H9 (cell line): Measurements from ENCODE around the gene MAZ. TPM values are rescaled to one million over a fixed set of nuclear protein-coding genes. Genes with fewer than 3 reads are reported as not detected.

Source experiments
- DNase-seq: peaks from one replicate; pipeline ENCODE4 v3.0.0-alpha.2; 2017
- H2AFZ ChIP-seq: one replicate; pipeline ENCODE4 v1.6.1; 2013; ENCODE audit warnings: mild to moderate bottlenecking, low read length, control low read depth, moderate library complexity
- H2AK5ac ChIP-seq: 2 replicates; pipeline ENCODE4 v1.6.1; 2013; ENCODE audit warnings: low read length, control low read depth, mixed read lengths; ENCODE audit not compliant: insufficient read length
- H2BK120ac ChIP-seq: one replicate; pipeline ENCODE4 v1.6.1; 2013; ENCODE audit warnings: low read depth, mild to moderate bottlenecking, low read length, control low read depth, inconsistent platforms; ENCODE audit not compliant: poor library complexity, severe bottlenecking
- H2BK12ac ChIP-seq: 2 replicates; pipeline ENCODE4 v1.6.1; 2013; ENCODE audit warnings: low read length, control low read depth, mixed read lengths, low read depth; ENCODE audit not compliant: insufficient read length
- H2BK15ac ChIP-seq: 2 replicates; pipeline ENCODE4 v1.6.1; 2013; ENCODE audit warnings: low read depth, low read length, control low read depth
- H2BK20ac ChIP-seq: one replicate; pipeline ENCODE4 v1.6.1; 2013; ENCODE audit warnings: low read depth, mild to moderate bottlenecking, low read length, control low read depth, inconsistent platforms; ENCODE audit not compliant: poor library complexity, severe bottlenecking
- H2BK5ac ChIP-seq: 2 replicates; pipeline ENCODE4 v1.6.1; 2013; ENCODE audit warnings: low read length, control low read depth, mixed read lengths; ENCODE audit not compliant: insufficient read length
- H3K14ac ChIP-seq: 2 replicates; pipeline ENCODE4 v1.6.1; 2013; ENCODE audit warnings: low read length, control low read depth; ENCODE audit not compliant: insufficient read depth
- H3K18ac ChIP-seq: 2 replicates; pipeline ENCODE4 v1.6.1; 2013; ENCODE audit warnings: low read depth, mild to moderate bottlenecking, mixed read lengths, low read length, control low read depth; ENCODE audit not compliant: insufficient read length
- H3K23ac ChIP-seq: 2 replicates; pipeline ENCODE4 v1.6.1; 2013; ENCODE audit warnings: low read length, control low read depth, mixed read lengths, low read depth; ENCODE audit not compliant: insufficient read length
- H3K23me2 ChIP-seq: 2 replicates; pipeline ENCODE4 v1.6.1; 2013; ENCODE audit warnings: low read depth, mild to moderate bottlenecking, mixed read lengths, low read length, control low read depth; ENCODE audit not compliant: insufficient read length, poor library complexity, severe bottlenecking
- H3K27ac ChIP-seq: 2 replicates; pipeline ENCODE4 v1.5.1; 2013; ENCODE audit warnings: low read length, control low read depth, mixed read lengths, low read depth; ENCODE audit not compliant: insufficient read length
- H3K27me3 ChIP-seq: 2 replicates; pipeline ENCODE4 v1.6.1; 2013; ENCODE audit warnings: low read length, control low read depth, inconsistent platforms; ENCODE audit not compliant: insufficient read depth
- H3K4ac ChIP-seq: 2 replicates; pipeline ENCODE4 v1.6.1; 2013; ENCODE audit warnings: low read depth, mild to moderate bottlenecking, control low read depth, inconsistent platforms, low read length, moderate library complexity
- H3K4me1 ChIP-seq: 2 replicates; pipeline ENCODE4 v1.6.1; 2013; ENCODE audit warnings: low read length, control low read depth, inconsistent platforms; ENCODE audit not compliant: insufficient read depth
- H3K4me2 ChIP-seq: 2 replicates; pipeline ENCODE4 v1.6.1; 2013; ENCODE audit warnings: low read length, control low read depth, mixed read lengths; ENCODE audit not compliant: insufficient read length, insufficient read depth
- H3K56ac ChIP-seq: 2 replicates; pipeline ENCODE4 v1.6.1; 2013; ENCODE audit warnings: low read depth, mild to moderate bottlenecking, mixed read lengths, low read length, control low read depth; ENCODE audit not compliant: insufficient read length
- H3K79me1 ChIP-seq: 2 replicates; pipeline ENCODE4 v1.6.1; 2013; ENCODE audit warnings: low read depth, mild to moderate bottlenecking, moderate library complexity, low read length, control low read depth, inconsistent platforms; ENCODE audit not compliant: insufficient read depth, poor library complexity, severe bottlenecking
- H3K79me2 ChIP-seq: 2 replicates; pipeline ENCODE4 v1.6.1; 2013; ENCODE audit warnings: low read length, control low read depth, inconsistent platforms; ENCODE audit not compliant: insufficient read depth
- H3K9ac ChIP-seq: 2 replicates; pipeline ENCODE4 v1.6.1; 2013; ENCODE audit warnings: low read length, control low read depth, mixed read lengths; ENCODE audit not compliant: insufficient read length; ENCODE audit errors: extremely low read depth
- H3K9me3 ChIP-seq: one replicate; pipeline ENCODE4 v1.6.1; 2013; ENCODE audit warnings: low read depth, low read length, inconsistent platforms; ENCODE audit not compliant: control insufficient read depth
- H3T11ph ChIP-seq: one replicate; pipeline ENCODE4 v1.6.1; 2013; ENCODE audit warnings: mild to moderate bottlenecking, low read length, control low read depth, inconsistent platforms
- H4K20me1 ChIP-seq: one replicate; pipeline ENCODE4 v1.6.1; 2013; ENCODE audit not compliant: control insufficient read depth, insufficient read length, insufficient read depth
- H4K5ac ChIP-seq: 2 replicates; pipeline ENCODE4 v1.6.1; 2013; ENCODE audit warnings: low read depth, mild to moderate bottlenecking, mixed read lengths, low read length, control low read depth; ENCODE audit not compliant: insufficient read length
- H4K8ac ChIP-seq: replicated peaks from 2 replicates; pipeline ENCODE4 v1.6.1; 2013; ENCODE audit warnings: low read length, control low read depth, mixed read lengths, low read depth; ENCODE audit not compliant: insufficient read length
- H4K91ac ChIP-seq: 2 replicates; pipeline ENCODE4 v1.6.1; 2013; ENCODE audit warnings: low read depth, mild to moderate bottlenecking, moderate library complexity, mixed read lengths, low read length, control low read depth; ENCODE audit not compliant: insufficient read length
- H3K27ac Mint-ChIP-seq, 3 experiments: 2 replicates in 2 of 3; 3 replicates in 1 of 3; pipeline ENCODE4 v1.8.0; 2020 to 2021; ENCODE audit warnings: mixed read lengths in 3 of 3, mild to moderate bottlenecking in 1 of 3, moderate library complexity in 1 of 3
- H3K27me3 Mint-ChIP-seq: 2 replicates; pipeline ENCODE4 v1.8.0; 2021; ENCODE audit warnings: low read depth, mild to moderate bottlenecking, moderate library complexity, mixed read lengths
- H3K36me3 Mint-ChIP-seq, 3 experiments: 2 replicates in 2 of 3; 3 replicates in 1 of 3; pipeline ENCODE4 v1.8.0; 2020 to 2021; ENCODE audit warnings: low read depth in 3 of 3, mixed read lengths in 3 of 3; ENCODE audit not compliant: insufficient read depth in 1 of 3
- H3K4me1 Mint-ChIP-seq, 2 experiments: 2 replicates each; pipeline ENCODE4 v1.8.0; 2020; ENCODE audit warnings: mixed read lengths in 2 of 2
- H3K4me3 Mint-ChIP-seq, 2 experiments: 2 replicates in 1 of 2; 3 replicates in 1 of 2; pipeline ENCODE4 v1.8.0; 2020 to 2021; ENCODE audit warnings: mild to moderate bottlenecking in 2 of 2, mixed read lengths in 2 of 2, moderate library complexity in 1 of 2
- H3K9me3 Mint-ChIP-seq, 2 experiments: 2 replicates in 1 of 2; 3 replicates in 1 of 2; pipeline ENCODE4 v1.8.0; 2020; ENCODE audit warnings: mild to moderate bottlenecking in 2 of 2, mixed read lengths in 2 of 2, moderate library complexity in 1 of 2
- CTCF ChIP-seq: fragments of 200-600 bp; sonication (generic); conservative IDR thresholded peaks from 3 replicates; pipeline ENCODE4 v1.8.0; 2021; ENCODE audit warnings: antibody characterized with exemption, mild to moderate bottlenecking
- WGBS: extraction: QIAGEN DNeasy Blood & Tissue Kit; methylation state at CpG from one replicate; pipeline ENCODE4 v1.1.7; 2013; ENCODE audit warnings: missing lambda C conversion rate, low lambda C conversion rate, mixed read lengths; ENCODE audit not compliant: insufficient read length; ENCODE audit errors: extremely low coverage; 5-methylcytosine and 5-hydroxymethylcytosine counted together
- total RNA-seq: library from RNA; stranded (reverse); gene quantifications from 2 replicates; pipeline ENCODE4 v1.2.1, GENCODE V29; 2021

The MAZ gene
- total RNA-seq, 1 experiment from 2014 or later: 412 TPM

GRCh38 chr16:29802416-29802935 lies 3.9 kb upstream of the MAZ start:
- no peak overlapping the region for H3K56ac ChIP-seq
- no peak overlapping the region for H3K18ac ChIP-seq
- H3K9me3 ChIP-seq: no peaks in the 10 kb centered on the region
- no CpG with 5 or more reads among the region's 8 CpGs for WGBS
- no peak for TF ChIP-seq CTCF
- H3K27me3 ChIP-seq: no peaks in the 10 kb centered on the region
- no peak overlapping the region for H3K23ac ChIP-seq
- no peak overlapping the region for H3T11ph ChIP-seq
- H4K8ac ChIP-seq: no peak overlapping the region
- no peak for DNase-seq
- H3K79me2 ChIP-seq: no peaks in the 10 kb centered on the region; the same call in 1 of the 2 replicates
- H2BK5ac ChIP-seq: no peak overlapping the region
- Mint-ChIP-seq H3K9me3 (no peaks in the 10 kb centered on the region), H3K4me1 (peaks cover 22 to 30% of the 10 kb centered on the region in 2 experiments), H3K4me3 (no peak overlapping the region; a peak in 1 of 5 replicates), H3K27me3 (peaks cover 1% of the 10 kb centered on the region), H3K27ac (peak overlapping the region; percentile 70 to 92 (median 74); a peak in 3 of 7 replicates), H3K36me3 (peaks cover 40 to 72% (median 60%) of the 10 kb centered on the region in 3 experiments)
- H4K91ac ChIP-seq: no peak overlapping the region
- no peak overlapping the region for H3K14ac ChIP-seq
- H3K27ac ChIP-seq: no peak overlapping the region
- no peak overlapping the region for H2BK12ac ChIP-seq
- H2AK5ac ChIP-seq: no peak overlapping the region
- no peak overlapping the region for H2BK15ac ChIP-seq
- no peak overlapping the region for H4K5ac ChIP-seq
- no peak overlapping the region for H2BK20ac ChIP-seq
- H3K4ac ChIP-seq: no peak overlapping the region
- no peak overlapping the region for H3K4me2 ChIP-seq
- H2AFZ ChIP-seq: no peak overlapping the region
- H4K20me1 ChIP-seq: no peaks in the 10 kb centered on the region
- H3K4me1 ChIP-seq: no peaks in the 10 kb centered on the region
- H2BK120ac ChIP-seq: no peak overlapping the region
- H3K9ac ChIP-seq: no peak overlapping the region
- no peaks in the 10 kb centered on the region for H3K79me1 ChIP-seq
- H3K23me2 ChIP-seq: peaks cover 6% of the 10 kb centered on the region
